H1 (cell line): ENCODE data around the gene AFF2. TPM values are rescaled to one million over a fixed set of nuclear protein-coding genes. Genes with fewer than 3 reads are reported as not detected.

Source experiments
- CTCF ChIA-PET: fragments of 300-600 bp; sonication (Branson Sonifier 250); formaldehyde crosslinking; loops from one replicate; lab custom pipeline; 2021; ENCODE audit not compliant: partially characterized antibody; lab: Charles Lee
- POLR2A ChIA-PET: fragments of 300-600 bp; sonication (Branson Sonifier 250); formaldehyde crosslinking; loops from one replicate; lab custom pipeline; 2021; ENCODE audit warnings: inconsistent platforms; ENCODE audit not compliant: partially characterized antibody; lab: Charles Lee
- DNase-seq, 2 experiments: peaks; one replicate each; pipeline versions ENCODE4 v3.0.0 to v3.0.0-alpha.2; 2010 to 2022; ENCODE audit warnings: low spot score in 2 of 2, low read depth in 1 of 2, mixed read lengths in 1 of 2
- FAIRE-seq: peaks from 2 replicates; lab custom pipeline; 2011; peaks lifted over from hg19 to GRCh38; lab: Jason Lieb, UNC
- H2AFZ ChIP-seq: 2 replicates; pipeline ENCODE4 v1.8.1; 2012; ENCODE audit warnings: low read length, inconsistent platforms
- H2AK5ac ChIP-seq: 2 replicates; pipeline ENCODE4 v1.6.1; 2013; ENCODE audit warnings: low read depth, low read length
- H2BK120ac ChIP-seq: replicated peaks from 2 replicates; pipeline ENCODE3; 2013; ENCODE audit warnings: low read depth, low read length, inconsistent platforms
- H2BK12ac ChIP-seq: 2 replicates; pipeline ENCODE4 v1.6.1; 2013; ENCODE audit warnings: low read depth, low read length
- H2BK15ac ChIP-seq: 2 replicates; pipeline ENCODE4 v1.6.1; 2013; ENCODE audit warnings: low read length
- H2BK20ac ChIP-seq: 2 replicates; pipeline ENCODE4 v1.6.1; 2013; ENCODE audit warnings: low read length
- H2BK5ac ChIP-seq: 2 replicates; pipeline ENCODE4 v1.6.1; 2013; ENCODE audit warnings: low read depth, low read length
- H3K14ac ChIP-seq: 2 replicates; pipeline ENCODE4 v1.6.1; 2013; ENCODE audit warnings: inconsistent platforms; ENCODE audit not compliant: insufficient read length
- H3K18ac ChIP-seq: 2 replicates; pipeline ENCODE4 v1.6.1; 2013; ENCODE audit warnings: low read length; ENCODE audit errors: extremely low read depth
- H3K23ac ChIP-seq: 2 replicates; pipeline ENCODE4 v1.6.1; 2013; ENCODE audit warnings: inconsistent platforms; ENCODE audit not compliant: insufficient read length
- H3K23me2 ChIP-seq: 2 replicates; pipeline ENCODE4 v1.6.1; 2013; ENCODE audit warnings: low read depth, low read length
- H3K27ac ChIP-seq: 2 replicates; pipeline ENCODE4 v1.6.1; 2011; ENCODE audit warnings: low read depth, low read length, inconsistent platforms
- H3K27me3 ChIP-seq, 4 experiments: replicated peaks in 1 of 4; 1 replicate in 1 of 4; 2 replicates in 3 of 4; pipeline versions ENCODE4 v1.6.1 to v1.8.1; 2011 to 2013; ENCODE audit warnings: low read length in 3 of 4, mild to moderate bottlenecking in 3 of 4, inconsistent platforms in 2 of 4, mixed read lengths in 2 of 4, moderate library complexity in 1 of 4; ENCODE audit not compliant: control insufficient read depth in 3 of 4, insufficient read depth in 3 of 4; ENCODE audit errors: extremely low read depth in 1 of 4
- H3K36me3 ChIP-seq, 4 experiments: 2 replicates each; pipeline versions ENCODE4 v1.6.1 to v1.8.1; 2011 to 2013; ENCODE audit warnings: mild to moderate bottlenecking in 4 of 4, low read length in 3 of 4, moderate library complexity in 2 of 4, control low read depth in 1 of 4, inconsistent platforms in 1 of 4; ENCODE audit not compliant: insufficient read depth in 4 of 4, control insufficient read depth in 2 of 4
- H3K4ac ChIP-seq: replicated peaks from 2 replicates; pipeline ENCODE3; 2013; ENCODE audit warnings: low read length, low read depth, mixed read lengths, inconsistent platforms; ENCODE audit not compliant: insufficient read length
- H3K4me1 ChIP-seq, 4 experiments: replicated peaks in 1 of 4; 1 replicate in 1 of 4; 2 replicates in 3 of 4; pipeline versions ENCODE4 v1.6.1 to v1.8.1; 2011 to 2013; ENCODE audit warnings: low read length in 3 of 4, inconsistent platforms in 2 of 4, mixed read lengths in 1 of 4; ENCODE audit not compliant: insufficient read depth in 4 of 4, control insufficient read depth in 3 of 4
- H3K4me2 ChIP-seq, 2 experiments: 2 replicates each; pipeline versions ENCODE4 v1.6.1 to v1.8.1; 2011 to 2013; ENCODE audit warnings: low read depth in 2 of 2, low read length in 2 of 2, control low read depth in 1 of 2, inconsistent platforms in 1 of 2, mild to moderate bottlenecking in 1 of 2; ENCODE audit not compliant: insufficient read depth in 1 of 2
- H3K4me3 ChIP-seq, 4 experiments: fragments of 200-600, 300-600 bp in 1 of 4; sonication (generic), shearing (Covaris generic), sonication (Bioruptor Twin) in 1 of 4; 2 replicates each; pipeline versions ENCODE4 v1.5.1 to v1.8.1; 2011 to 2016; ENCODE audit warnings: low read length in 4 of 4, low read depth in 3 of 4, control low read depth in 2 of 4, inconsistent platforms in 2 of 4, mild to moderate bottlenecking in 2 of 4, mixed read lengths in 1 of 4, moderate library complexity in 1 of 4; ENCODE audit not compliant: insufficient read depth in 2 of 4; ENCODE audit errors: extremely low read depth in 1 of 4
- H3K56ac ChIP-seq: replicated peaks from 2 replicates; pipeline ENCODE3; 2013; ENCODE audit warnings: low read depth, mild to moderate bottlenecking, mixed read lengths, low read length, inconsistent platforms; ENCODE audit not compliant: insufficient read length
- H3K79me1 ChIP-seq: 2 replicates; pipeline ENCODE4 v1.6.1; 2013; ENCODE audit warnings: low read depth, low read length, control low read depth
- H3K79me2 ChIP-seq, 2 experiments: 2 replicates each; pipeline versions ENCODE4 v1.6.1 to v1.8.1; 2012 to 2013; ENCODE audit warnings: low read length in 2 of 2, mild to moderate bottlenecking in 2 of 2, inconsistent platforms in 1 of 2; ENCODE audit not compliant: insufficient read depth in 2 of 2, control insufficient read depth in 1 of 2
- H3K9ac ChIP-seq, 4 experiments: replicated peaks in 1 of 4; 1 replicate in 1 of 4; 2 replicates in 3 of 4; pipeline versions ENCODE4 v1.6.1 to v1.8.1; 2011 to 2013; ENCODE audit warnings: low read depth in 3 of 4, low read length in 3 of 4, control low read depth in 2 of 4, mild to moderate bottlenecking in 2 of 4, moderate library complexity in 2 of 4, inconsistent platforms in 1 of 4; ENCODE audit errors: extremely low read depth in 1 of 4
- H3K9me3 ChIP-seq, 2 experiments: 2 replicates each; pipeline versions ENCODE4 v1.6.1 to v1.8.1; 2012 to 2013; ENCODE audit warnings: mild to moderate bottlenecking in 2 of 2, moderate library complexity in 2 of 2, control low read depth in 1 of 2, inconsistent platforms in 1 of 2, low read depth in 1 of 2, low read length in 1 of 2, mixed read lengths in 1 of 2; ENCODE audit not compliant: insufficient read depth in 2 of 2
- H4K20me1 ChIP-seq, 2 experiments: replicated peaks in 1 of 2; 2 replicates each; pipeline versions ENCODE3 to v1.8.1; 2011 to 2013; ENCODE audit warnings: inconsistent platforms in 2 of 2, low read length in 2 of 2, mild to moderate bottlenecking in 1 of 2; ENCODE audit not compliant: insufficient read depth in 2 of 2, control insufficient read depth in 1 of 2
- H4K5ac ChIP-seq: 2 replicates; pipeline ENCODE4 v1.6.1; 2013; ENCODE audit warnings: low read length, low read depth, mixed read lengths, inconsistent platforms; ENCODE audit not compliant: insufficient read length
- H4K8ac ChIP-seq: 2 replicates; pipeline ENCODE4 v1.8.0; 2013; ENCODE audit warnings: mild to moderate bottlenecking, moderate library complexity, low read length, inconsistent platforms; ENCODE audit not compliant: insufficient read depth; ENCODE audit errors: extremely low read depth
- H4K91ac ChIP-seq: replicated peaks from 2 replicates; pipeline ENCODE3; 2013; ENCODE audit warnings: low read length, mixed read lengths, inconsistent platforms; ENCODE audit not compliant: insufficient read length
- CBX8 ChIP-seq: fragments of 300-800, 300-1000 bp; sonication (generic); IDR thresholded peaks from 2 replicates; pipeline ENCODE4 v1.7.1; 2016; ENCODE audit warnings: low read depth, low read length, borderline replicate concordance
- CEBPB ChIP-seq: IDR thresholded peaks from 2 replicates; pipeline ENCODE4 v1.6.1; 2012; ENCODE audit warnings: low read depth, low read length
- CREB1 ChIP-seq: IDR thresholded peaks from 2 replicates; pipeline ENCODE4 v1.6.1; 2012; ENCODE audit warnings: inconsistent platforms
- EZH2 ChIP-seq: fragments of 200-600 bp; sonication (generic); IDR thresholded peaks from 2 replicates; pipeline ENCODE4 v1.7.1; 2012; ENCODE audit warnings: low read depth, mild to moderate bottlenecking, moderate library complexity, low read length, inconsistent platforms; ENCODE audit not compliant: severe bottlenecking
- GABPA ChIP-seq: IDR thresholded peaks from 2 replicates; pipeline ENCODE4 v1.6.1; 2011; ENCODE audit warnings: mild to moderate bottlenecking, low read length, moderate library complexity, borderline replicate concordance; ENCODE audit not compliant: insufficient read depth
- HDAC6 ChIP-seq: IDR thresholded peaks from one replicate; pipeline ENCODE4 v1.7.1; 2012; ENCODE audit warnings: low read depth, mild to moderate bottlenecking, inconsistent platforms, low read length, moderate library complexity
- JUN ChIP-seq: IDR thresholded peaks from 2 replicates; pipeline ENCODE4 v1.6.1; 2011; ENCODE audit warnings: low read depth, mild to moderate bottlenecking, improper control_type of control experiment, low read length
- NRF1 ChIP-seq: IDR thresholded peaks from 2 replicates; pipeline ENCODE4 v1.6.1; 2011; ENCODE audit warnings: mild to moderate bottlenecking, low read depth, low read length, improper control_type of control experiment
- POLR2A ChIP-seq, 2 experiments: IDR thresholded peaks; 1 replicate in 1 of 2; 2 replicates in 1 of 2; pipeline ENCODE4 v1.6.1; 2011; ENCODE audit warnings: low read depth in 2 of 2, low read length in 2 of 2, mild to moderate bottlenecking in 2 of 2; ENCODE audit errors: control extremely low read depth in 1 of 2
- POLR2AphosphoS5 ChIP-seq: IDR thresholded peaks from 2 replicates; pipeline ENCODE4 v1.6.1; 2011; ENCODE audit warnings: low read depth, low read length
- RXRA ChIP-seq: IDR thresholded peaks from 2 replicates; pipeline ENCODE4 v1.6.1; 2011; ENCODE audit warnings: low read depth, mild to moderate bottlenecking, low read length, moderate library complexity; ENCODE audit not compliant: insufficient read depth
- SRF ChIP-seq: IDR thresholded peaks from 2 replicates; pipeline ENCODE4 v1.6.1; 2011; ENCODE audit warnings: mild to moderate bottlenecking, low read depth, low read length, moderate library complexity
- YY1 ChIP-seq: IDR thresholded peaks from 2 replicates; pipeline ENCODE4 v1.6.1; 2011; ENCODE audit warnings: low read depth, mild to moderate bottlenecking, low read length
- polyA plus RNA-seq, 7 experiments: library from polyadenylated mRNA; depleted of rRNA in 3 of 7; stranded (reverse) in 5 of 7; unstranded in 2 of 7; fragments of >200 nt in 5 of 7; fragments of 200-250 nt in 2 of 7; gene quantifications; 1 replicate in 5 of 7; 2 replicates in 1 of 7; 4 replicates in 1 of 7; pipeline versions ENCODE4 v1.2.1 to v1.2.3, GENCODE V29; 2011 to 2013; ENCODE audit warnings: missing spikeins in 2 of 7, mixed read lengths in 2 of 7
- total RNA-seq: library from RNA; stranded (reverse); fragmentation: NEBNext Ultra II Directional; extraction: Animal tissue kit (Norgen Biotek cat#: 25700); gene quantifications from 2 replicates; pipeline ENCODE4 v1.2.1, GENCODE V29; 2021
- TF ChIP-seq, protein P1 (sequence below): IDR thresholded peaks from 2 replicates; pipeline ENCODE4 v1.6.1; 2012; ENCODE audit warnings: low read length, inconsistent platforms

Gene AFF2
- total and polyA plus RNA-seq, 2 of the 8 experiments (the other 6 are each of a cell fraction or from before 2014, with no cell fraction given) = 2.0 to 7.3 TPM

DNA sequence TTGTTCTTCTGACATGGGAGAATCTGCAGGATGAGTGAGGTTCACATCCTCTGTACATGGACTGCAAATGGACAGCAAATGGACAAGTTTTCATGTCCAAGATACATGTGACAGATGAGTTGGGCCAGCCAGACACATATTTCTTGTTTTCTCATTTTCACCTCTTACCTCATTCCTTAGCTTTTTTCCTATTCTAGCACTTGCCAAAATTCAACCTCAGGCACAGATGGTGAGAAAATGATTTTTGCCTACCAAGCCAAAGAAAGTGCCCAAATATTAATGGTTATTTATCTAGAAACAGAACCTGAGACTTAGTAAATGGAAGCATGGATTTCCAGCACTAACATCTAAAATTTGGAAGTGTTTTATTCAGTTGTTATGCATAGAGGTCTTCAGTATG lies 402.2 kb downstream of the AFF2 start:
- no peak overlapping the region for H2BK15ac ChIP-seq
- CTCF ChIA-PET = interaction anchor here (0.6 to 2.1 kb wide), 2 partner anchors 337 to 1583 kb away, joined by 3 to 4 read pairs; no protein-coding TSS in a partner anchor
- H3K79me1 ChIP-seq = no peaks in the 10 kb centered on the region
- H2BK20ac ChIP-seq = no peak overlapping the region
- H2AFZ ChIP-seq = no peak overlapping the region
- H3K27me3 ChIP-seq = no peaks in the 10 kb centered on the region
- no peak overlapping the region for H2BK5ac ChIP-seq
- no peaks in the 10 kb centered on the region for H3K79me2 ChIP-seq
- H3K27ac ChIP-seq = no peak overlapping the region
- no peak overlapping the region for H4K5ac ChIP-seq
- H4K91ac ChIP-seq = no peak overlapping the region
- H3K4ac ChIP-seq = no peak overlapping the region
- H3K18ac ChIP-seq = no peak overlapping the region
- H3K14ac ChIP-seq = no peak overlapping the region
- no peaks in the 10 kb centered on the region for H3K4me1 ChIP-seq
- H3K56ac ChIP-seq = no peak overlapping the region
- no peak overlapping the region for H2BK120ac ChIP-seq
- TF ChIP-seq, protein P1, sequence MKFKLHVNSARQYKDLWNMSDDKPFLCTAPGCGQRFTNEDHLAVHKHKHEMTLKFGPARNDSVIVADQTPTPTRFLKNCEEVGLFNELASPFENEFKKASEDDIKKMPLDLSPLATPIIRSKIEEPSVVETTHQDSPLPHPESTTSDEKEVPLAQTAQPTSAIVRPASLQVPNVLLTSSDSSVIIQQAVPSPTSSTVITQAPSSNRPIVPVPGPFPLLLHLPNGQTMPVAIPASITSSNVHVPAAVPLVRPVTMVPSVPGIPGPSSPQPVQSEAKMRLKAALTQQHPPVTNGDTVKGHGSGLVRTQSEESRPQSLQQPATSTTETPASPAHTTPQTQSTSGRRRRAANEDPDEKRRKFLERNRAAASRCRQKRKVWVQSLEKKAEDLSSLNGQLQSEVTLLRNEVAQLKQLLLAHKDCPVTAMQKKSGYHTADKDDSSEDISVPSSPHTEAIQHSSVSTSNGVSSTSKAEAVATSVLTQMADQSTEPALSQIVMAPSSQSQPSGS = no peak
- TF ChIP-seq EZH2 = no peak
- TF ChIP-seq CREB1 = no peak
- no peak for TF ChIP-seq JUN
- no peak for TF ChIP-seq POLR2AphosphoS5
- TF ChIP-seq RXRA = no peak
- no peak for TF ChIP-seq POLR2A (IDR thresholded peaks at IDR 0.05; ENCODE audit: control extremely low read depth in 1 of 2, low read depth in 2 of 2, low read length in 2 of 2)
- no peak for TF ChIP-seq CEBPB
- TF ChIP-seq GABPA = no peak
- no peak for TF ChIP-seq SRF
- no peak for TF ChIP-seq CBX8
- no peak for TF ChIP-seq YY1
- no peak for TF ChIP-seq HDAC6
- TF ChIP-seq NRF1 = no peak
- H3K23ac ChIP-seq = no peak overlapping the region
- H4K20me1 ChIP-seq = no peaks in the 10 kb centered on the region
- H4K8ac ChIP-seq = no peak overlapping the region
- no peaks in the 10 kb centered on the region for H3K23me2 ChIP-seq
- no peak overlapping the region for H3K4me3 ChIP-seq
- DNase-seq = no peak
- H3K36me3 ChIP-seq = no peaks in the 10 kb centered on the region
- H2AK5ac ChIP-seq = no peak overlapping the region
- H2BK12ac ChIP-seq = no peak overlapping the region
- no peak for FAIRE-seq
- no peak overlapping the region for H3K4me2 ChIP-seq
- H3K9ac ChIP-seq = no peak overlapping the region
- no peaks in the 10 kb centered on the region for H3K9me3 ChIP-seq
- POLR2A ChIA-PET = no interaction called here
